NCI-H526 (cell line): ENCODE data around the gene FERMT1.
"Not testable (repeated sequence)": the region's sequence is repeated elsewhere in the genome, so short reads cannot be mapped to it uniquely, and the experiment has no call there.

Experiments
- DNase-seq, 2 experiments: peaks; one replicate each; lab custom pipeline; 2025; lab: John Stamatoyannopoulos, UW

FERMT1 gene

DNA sequence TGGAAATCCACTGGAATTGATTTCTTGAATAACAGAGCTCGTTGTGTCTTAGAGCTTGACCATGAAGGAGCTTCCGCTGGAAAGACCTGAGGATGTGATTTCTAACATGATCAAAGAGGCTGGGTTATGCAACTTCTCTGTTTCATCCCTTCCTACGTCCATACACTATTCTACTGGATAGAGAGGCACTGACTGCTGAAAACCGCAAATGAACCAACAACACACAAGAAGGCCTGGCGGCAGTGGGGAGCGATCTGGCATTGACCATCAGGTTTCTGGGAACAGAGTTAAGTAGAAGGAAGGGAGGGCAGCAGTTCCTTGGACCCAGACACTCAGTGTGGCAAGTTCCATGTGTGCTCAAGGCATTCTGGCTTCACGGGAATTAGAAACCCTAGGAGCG lies 82.3 kb downstream of the FERMT1 start:
- DNase-seq = no peak

DNA sequence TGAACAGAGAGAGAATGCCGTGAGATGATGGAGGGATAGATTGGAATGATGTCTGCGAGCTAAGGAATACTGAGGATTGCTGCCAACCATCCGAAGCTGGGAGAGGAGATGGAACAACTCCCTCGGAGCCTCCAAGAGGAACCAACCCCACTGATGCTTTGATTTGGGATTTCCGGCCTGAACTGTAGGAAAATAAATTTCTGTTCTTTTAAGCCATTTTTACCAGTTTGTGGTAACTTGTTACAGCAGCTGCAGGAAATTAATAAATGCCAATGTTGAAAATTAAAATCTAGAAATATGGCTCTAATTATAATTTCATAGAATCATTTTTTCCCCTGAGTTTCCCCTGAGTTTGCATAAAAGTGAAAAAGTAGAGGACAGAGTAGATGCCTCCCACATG lies 83.1 kb downstream of the FERMT1 start:
- no peak for DNase-seq

DNA sequence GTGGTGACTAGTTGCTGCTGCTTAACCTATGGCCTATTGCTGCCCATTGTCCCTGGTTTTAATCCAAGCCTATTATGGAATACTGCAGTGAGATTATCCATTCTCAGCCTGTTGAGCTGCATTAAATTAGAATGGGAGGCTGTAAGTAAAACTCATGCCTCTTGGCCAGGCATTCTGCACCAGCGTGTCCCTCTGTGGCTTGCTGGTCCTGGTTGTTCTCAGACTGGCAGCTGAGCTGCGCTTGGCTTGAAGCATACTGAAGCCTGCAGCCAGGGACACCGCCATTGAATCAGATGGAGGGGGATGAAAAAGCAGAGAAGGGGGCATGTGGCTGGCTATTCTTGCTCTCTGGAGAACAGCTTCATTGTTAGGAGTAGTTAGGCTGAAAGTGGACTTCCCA lies 84.6 kb downstream of the FERMT1 start:
- no peak for DNase-seq

GRCh38 chr20:6037082-6037481 lies 85.7 kb downstream of the FERMT1 start:
- no peak for DNase-seq

GRCh38 chr20:6036213-6036612 lies 86.6 kb downstream of the FERMT1 start:
- DNase-seq = no peak

DNA sequence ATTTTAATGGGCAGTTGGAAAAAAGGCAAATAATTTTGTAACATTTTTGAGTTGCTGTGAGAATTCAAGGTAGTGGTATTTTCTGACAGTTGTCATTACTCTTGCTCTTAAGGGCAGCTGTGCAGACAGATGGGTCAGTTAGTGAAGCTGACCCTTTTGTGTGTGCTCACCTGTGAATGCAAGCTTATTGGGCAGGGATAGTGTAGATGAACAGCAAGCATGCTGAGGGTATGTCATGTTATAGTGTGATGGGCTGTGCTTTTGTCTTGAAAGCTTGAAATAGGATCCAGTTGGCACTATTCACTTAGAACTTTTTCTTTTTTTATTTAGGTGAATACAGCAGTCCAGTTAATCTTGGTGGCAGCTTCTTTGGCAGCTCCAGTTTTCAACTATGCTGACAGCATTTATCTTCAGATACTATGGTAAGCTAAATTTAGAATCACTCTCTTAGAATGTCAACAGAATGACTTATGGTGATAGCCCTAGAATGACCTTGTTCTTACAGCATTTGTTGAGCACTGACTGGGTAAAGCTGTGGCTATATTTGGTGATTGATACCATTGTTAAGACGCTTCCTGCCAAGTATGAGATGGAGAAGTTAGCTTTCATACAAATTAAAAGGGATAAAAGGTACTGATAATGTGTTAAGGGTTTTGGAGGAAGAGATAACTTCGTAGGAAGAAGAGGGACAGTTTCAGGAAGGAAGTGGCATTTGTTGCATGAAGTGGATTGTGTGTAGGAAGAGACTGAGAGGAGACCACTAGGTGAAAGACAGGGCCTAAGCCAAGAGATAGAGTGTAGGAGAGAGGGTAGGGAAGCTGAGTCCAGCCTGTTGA lies 88.5 kb downstream of the FERMT1 start:
- DNase-seq = no peak

- DNase-seq = not testable (repeated sequence)
Observed at GRCh38 chr20:6032907-6033306, 89.9 kb downstream of the FERMT1 start.

- no peak for DNase-seq
Observed at GRCh38 chr20:6030453-6031080, 92.3 kb downstream of the FERMT1 start.

GRCh38 chr20:6029538-6029937 lies 93.3 kb downstream of the FERMT1 start:
- DNase-seq = no peak

DNA sequence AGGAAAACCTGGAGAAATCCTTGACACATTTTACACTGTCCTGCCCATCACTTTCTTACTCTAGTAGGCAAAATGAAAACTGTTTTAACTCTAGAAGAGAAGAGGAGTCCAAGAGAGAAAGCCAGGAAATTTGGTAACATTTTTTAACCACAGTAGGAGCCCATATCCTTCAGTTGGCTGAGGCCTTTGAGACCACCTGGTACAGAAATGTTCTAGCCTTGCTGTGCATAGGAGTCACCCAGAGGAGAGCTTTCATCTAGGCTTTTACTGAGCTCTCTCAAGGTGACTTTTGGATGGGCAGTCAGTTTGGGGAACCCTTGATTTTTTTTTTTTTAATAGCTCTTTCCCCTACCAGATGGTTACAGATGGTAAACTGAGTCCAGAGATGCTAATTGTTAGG lies 94.0 kb downstream of the FERMT1 start:
- no peak for DNase-seq

- DNase-seq = no peak
Observed at GRCh38 chr20:6026051-6026450, 96.8 kb downstream of the FERMT1 start.
